Measurements from ENCODE around the gene MGA.

MGA gene

DNA sequence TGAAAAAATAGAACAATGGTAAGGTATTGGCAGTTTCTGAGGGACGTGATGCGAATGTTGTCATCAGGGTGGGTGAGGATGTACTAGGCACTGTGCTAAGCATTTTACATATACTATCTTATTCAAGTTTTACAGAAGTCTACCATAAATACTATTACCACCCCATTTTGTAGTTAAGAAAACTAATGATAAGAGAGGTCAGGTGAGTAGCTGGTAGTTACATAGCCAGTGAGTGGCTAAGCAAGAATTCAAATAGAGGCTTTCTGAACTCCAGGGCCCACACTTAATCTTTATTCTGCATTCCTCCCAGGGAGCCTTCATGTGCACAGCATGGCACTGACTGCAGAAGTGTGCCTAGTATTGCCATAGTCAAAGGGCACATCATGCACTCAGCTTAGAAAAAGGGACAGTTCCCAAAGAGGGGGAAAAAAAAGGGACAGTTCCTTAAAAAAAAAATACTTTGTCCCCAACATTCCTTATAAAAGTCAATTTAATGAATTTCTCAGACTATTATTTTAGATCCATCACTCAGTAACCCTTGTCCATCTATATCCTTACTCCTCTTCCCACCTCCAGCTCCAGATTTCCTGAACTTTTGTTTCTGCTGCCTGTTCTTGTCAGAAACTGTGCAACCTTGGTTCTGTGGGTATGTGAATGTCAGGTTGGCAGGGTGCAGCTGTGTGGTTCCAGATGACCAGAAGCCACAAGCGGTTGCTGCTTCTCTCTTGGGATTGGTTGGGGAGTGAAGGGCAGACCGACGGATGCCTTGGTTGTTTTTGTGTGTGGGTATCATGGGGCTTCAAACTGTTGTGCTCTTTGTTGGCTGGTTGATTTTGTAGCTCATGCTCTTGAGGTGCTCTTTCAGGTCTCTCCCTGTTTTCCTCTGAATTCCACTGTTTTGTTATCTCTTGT lies 122.4 kb downstream of the MGA start:
- no peak for DNase-seq (ENCODE audit: low read depth in 2 of 2)

GRCh38 chr15:41783296-41783695 lies 123.1 kb downstream of the MGA start:
- no peak for DNase-seq (ENCODE audit: low read depth in 2 of 2)

DNA sequence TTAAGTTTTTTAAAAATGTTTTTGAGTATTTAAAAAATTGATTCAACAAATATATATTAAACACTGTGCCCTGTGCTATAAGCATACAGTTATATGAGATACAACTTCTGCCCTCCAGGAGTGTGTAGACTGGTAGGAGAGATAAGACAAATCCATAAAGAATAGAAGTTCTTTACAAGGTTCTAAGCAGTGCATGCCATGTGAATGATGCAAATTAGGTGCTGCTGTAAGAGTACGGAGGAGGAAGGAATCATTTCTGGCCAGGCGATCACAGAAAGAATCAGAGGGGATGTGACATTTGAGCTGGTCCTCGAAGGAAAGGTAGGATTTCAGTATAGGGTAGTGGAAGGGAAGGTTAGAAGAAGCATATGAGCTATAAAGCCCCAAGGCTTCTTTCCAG lies 128.1 kb downstream of the MGA start:
- no peak for DNase-seq (ENCODE audit: low read depth in 2 of 2)

DNA sequence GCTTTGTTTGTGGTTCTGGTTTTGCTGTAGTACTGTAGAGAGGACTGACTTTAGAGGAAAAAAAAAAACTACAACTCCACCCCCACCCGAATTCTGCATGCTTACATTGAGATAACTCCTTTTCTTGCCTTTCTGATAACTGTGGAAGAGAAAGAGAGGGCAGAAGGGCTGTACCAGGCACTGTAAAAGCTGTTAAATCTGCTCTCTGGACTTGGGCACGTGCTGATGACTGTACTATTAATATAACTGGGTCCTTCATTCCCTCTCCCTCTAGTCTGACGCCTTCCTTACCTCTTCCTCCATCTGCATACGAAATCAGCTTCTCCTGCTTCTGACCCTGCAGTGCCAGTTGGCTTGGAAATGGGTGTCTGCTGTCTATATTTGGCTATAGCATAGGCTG lies 129.0 kb downstream of the MGA start:
- no peak for DNase-seq (ENCODE audit: low read depth in 2 of 2)

- DNase-seq (ENCODE audit: low read depth in 2 of 2): no peak
Observed at GRCh38 chr15:41789662-41790061, 129.5 kb downstream of the MGA start.

DNA sequence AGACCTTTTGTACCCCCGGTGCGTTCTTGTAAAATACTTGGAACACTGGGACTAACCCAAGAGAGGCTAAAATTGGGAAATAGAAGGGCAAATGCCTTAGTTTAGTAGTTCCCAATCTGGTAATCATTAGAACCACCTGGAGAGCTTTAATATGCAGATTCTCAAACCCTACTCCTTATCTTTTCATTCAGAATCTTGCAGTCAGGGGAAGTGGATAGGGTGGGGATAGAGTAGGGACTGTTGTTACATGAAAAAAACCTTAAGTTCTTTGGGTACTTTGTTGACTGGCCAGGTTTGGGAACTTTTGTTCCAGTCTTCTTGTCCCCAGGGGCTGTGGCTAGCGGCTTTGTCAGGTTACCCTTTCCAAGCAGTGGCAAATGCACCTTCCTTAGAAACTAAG lies 130.0 kb downstream of the MGA start:
- no peak for DNase-seq (ENCODE audit: low read depth in 2 of 2)

- DNase-seq (ENCODE audit: low read depth in 2 of 2): no peak
Observed at GRCh38 chr15:41790756-41791546, 130.7 kb downstream of the MGA start.

GRCh38 chr15:41791547-41791937 lies 131.3 kb downstream of the MGA start:
- no peak for DNase-seq (ENCODE audit: low read depth in 2 of 2)

DNA sequence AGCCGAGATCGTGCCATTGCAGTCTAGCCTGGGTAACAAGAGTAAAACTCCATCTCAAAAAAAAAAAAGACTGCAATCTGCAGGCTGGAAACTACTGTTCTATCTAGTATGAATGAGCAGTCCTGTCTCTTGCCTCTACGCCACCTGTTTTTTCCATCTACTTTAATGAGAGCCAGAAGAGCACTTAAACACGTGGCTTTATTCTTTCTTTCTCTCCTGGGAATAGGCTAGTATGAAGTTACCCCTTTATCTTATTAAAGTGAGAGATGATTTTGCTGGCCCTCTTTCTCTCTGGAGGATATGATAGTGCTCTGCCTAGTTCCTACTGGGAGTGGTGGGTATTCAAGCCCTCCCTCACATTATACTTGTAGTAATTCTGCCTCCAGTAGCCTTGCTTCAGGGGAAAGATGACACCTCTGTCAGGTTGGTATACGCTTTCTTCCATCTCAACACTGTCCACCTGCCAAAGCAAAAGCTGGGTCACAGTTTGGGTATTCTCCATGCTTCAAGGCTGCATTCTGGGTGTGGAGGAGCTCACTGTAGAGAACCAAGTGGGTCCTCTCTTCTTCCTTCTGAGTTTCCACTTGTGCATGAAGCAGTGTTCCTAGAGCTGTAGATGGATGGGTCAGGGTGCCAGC lies 131.9 kb downstream of the MGA start:
- DNase-seq (ENCODE audit: low read depth in 2 of 2): no peak

- no peak for DNase-seq (ENCODE audit: low read depth in 2 of 2)
Observed at GRCh38 chr15:41794081-41794480, 133.9 kb downstream of the MGA start.

DNA sequence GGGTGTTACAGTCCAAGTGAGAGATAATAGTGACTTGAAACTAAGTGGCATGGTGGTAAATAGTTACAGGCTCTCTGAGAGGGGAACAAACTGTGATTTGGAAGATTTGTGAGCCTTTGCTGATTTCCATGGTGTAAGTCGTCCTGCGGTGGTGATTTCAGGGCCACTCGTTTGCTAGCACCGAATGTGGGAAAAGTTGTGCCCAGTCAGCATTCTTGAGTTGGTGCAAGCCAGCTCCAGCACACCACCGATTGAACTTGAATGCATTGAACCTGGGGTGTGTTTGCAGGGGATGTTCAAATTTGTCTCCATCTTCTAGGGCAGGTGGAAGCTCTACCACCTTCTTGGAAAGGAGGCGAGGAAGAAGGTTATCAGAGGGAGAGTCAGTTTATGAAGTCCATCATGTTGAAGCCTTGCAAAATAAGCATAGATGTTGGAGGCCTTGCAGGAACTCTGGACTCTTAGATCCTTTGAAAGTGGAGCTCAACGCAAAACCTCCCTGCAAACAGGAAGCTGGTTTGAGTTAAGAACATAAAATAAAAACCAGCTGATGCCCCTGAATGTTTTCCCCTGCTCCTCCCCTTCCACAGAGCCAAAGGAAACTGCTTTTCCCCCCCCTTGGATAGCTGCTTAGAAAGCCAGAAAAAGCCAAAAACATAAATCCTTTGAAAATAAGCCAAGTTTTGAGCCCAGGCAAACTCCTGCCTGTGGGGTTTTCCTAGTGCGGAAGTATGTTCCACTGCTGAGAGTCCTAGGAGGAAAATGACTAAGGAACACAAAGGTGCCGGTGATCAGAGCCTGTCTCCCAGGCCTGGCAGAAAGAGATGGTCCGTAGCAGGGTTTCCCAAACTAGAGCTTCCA lies 136.0 kb downstream of the MGA start:
- no peak for DNase-seq (ENCODE audit: low read depth in 2 of 2)

DNA sequence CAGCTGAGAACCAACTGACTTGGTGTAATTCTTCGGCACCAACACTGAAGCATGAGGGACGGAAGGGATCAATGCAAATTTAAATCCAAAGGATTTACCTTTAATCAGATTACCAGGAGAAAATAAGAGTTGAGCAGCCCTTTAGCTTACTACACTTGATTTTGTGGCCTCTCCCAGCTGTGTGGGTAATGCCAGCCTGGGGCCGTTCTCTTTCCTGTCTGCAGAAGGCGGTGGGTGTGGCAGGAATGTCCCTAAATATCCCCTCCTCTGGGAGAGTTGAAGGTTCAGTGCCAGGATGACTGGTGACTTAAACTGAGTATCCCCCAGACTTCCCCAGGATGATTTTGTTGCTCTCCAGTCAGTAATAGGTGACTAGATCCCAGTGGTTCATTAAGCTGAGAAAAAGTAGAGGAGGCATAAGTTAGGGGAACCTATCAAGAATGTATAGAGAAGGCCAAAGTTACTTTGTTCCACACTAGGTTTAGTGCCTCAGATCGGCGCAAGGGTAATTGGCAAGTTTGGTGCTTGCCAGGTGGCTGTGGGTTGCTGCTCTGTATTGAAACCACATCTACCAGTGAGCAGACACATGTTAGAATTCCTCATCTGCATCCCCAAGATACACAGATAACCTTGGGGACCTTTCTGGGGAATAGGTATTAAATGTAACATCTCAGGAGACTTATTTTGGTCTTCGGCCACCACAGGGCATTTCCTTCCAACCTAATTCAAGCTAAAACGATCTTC lies 137.2 kb downstream of the MGA start:
- no peak for DNase-seq (ENCODE audit: low read depth in 2 of 2)

GRCh38 chr15:41798607-41799487 lies 138.6 kb downstream of the MGA start:
- no peak for DNase-seq (ENCODE audit: low read depth in 2 of 2)

GRCh38 chr15:41799488-41799805 lies 139.2 kb downstream of the MGA start:
- DNase-seq (ENCODE audit: low read depth in 2 of 2): no peak

DNA sequence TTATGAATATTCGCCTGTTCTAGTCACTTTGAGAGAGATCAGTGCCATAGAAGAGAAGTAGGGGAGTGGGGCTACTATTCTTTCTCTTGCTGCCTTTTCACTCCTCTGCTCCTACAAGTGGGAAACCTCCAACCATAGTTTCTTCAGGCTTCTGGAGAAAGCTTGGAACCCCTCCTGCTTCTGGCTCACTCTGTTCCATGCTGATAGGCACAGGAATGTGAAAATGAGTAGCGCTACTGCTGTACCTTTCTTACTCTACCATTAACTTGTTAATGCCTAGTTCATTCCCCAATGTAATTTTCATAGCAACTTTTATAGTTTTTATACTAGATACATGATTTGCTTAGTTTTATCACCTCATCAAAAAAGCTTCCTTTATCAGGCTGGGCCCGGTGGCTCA lies 141.0 kb downstream of the MGA start:
- no peak for DNase-seq (ENCODE audit: low read depth in 2 of 2)

DNA sequence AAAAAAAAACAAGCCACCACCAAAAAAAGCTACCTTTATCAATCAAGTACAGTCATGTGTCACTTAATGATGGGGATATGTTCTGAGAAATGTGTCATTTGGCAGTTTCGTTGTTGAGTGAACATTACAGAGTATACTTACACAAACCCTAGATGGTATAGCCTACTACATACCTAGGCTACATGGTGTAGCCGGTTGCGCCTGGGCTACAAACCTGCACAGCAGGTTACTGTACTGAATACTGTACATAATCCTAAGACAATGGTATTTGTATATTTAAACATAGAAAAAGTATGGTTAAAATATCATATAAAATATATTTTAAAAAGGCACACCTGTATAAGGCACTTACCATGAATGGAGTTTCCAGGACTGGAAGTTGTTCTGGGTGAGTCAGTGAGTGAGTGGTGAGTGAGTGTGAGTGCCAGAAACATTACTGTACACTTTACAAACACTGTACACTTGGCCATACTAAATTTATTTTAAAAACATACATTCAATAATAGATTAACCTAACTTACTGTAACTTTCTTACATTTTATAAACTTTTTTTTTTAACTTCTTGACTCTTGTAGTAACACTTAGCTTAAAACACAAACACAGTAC lies 141.7 kb downstream of the MGA start:
- no peak for DNase-seq (ENCODE audit: low read depth in 2 of 2)

DNA sequence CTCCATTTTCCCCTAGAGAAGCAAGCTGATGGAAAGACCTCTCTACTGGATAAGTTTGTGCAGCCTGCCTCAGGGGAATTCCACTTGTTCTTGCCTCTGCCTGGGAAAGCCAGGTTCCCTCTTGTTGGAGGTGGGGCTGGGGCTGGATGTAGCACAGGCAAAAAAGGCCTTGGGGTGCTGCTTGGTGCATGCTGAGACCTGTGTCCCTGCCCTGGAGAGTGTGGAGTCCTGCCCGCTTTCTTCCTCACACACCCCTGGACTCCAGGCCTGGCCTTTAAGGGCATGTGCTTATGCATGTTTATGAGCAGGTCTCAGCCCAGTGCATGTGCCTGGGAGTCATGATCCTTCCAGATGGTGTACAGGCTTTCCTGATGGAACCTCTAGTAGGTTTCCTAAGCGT lies 144.2 kb downstream of the MGA start:
- no peak for DNase-seq (ENCODE audit: low read depth in 2 of 2)

DNA sequence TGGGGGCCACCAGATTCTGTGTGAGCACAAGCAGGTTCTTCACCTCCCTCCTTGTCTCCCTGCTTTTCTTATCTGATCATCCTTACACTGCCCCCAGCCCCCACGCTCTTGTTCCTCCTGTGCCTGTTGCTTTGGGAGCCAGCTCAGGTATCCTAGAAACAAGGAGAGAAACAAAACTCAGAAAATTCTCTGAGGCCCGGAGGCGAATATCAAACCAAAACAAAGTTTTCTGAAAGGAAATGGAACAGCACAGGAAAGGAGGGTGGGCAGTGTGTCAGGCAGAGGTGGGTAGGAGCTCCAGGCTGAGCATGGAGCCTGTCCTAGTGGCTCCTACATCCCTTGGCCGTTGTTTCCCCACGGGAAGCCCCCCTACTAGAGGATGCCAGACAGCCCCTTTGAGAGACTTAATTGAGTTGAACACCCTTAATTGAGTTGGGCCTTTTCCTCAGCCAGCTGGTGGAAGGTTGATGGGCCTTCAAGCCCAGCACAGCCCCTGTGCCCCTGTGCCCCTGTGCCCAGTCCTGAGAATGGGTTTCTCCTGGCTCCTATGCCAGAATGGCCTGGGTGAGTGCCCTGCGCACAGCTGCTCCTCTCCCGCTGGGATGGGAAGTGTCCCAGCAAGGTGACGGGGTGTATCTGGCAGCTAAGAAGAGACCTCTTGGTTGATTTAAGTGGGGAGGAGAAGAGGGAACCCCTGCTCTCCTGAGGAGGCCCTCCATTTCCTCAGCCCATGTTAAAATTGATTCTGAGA lies 144.9 kb downstream of the MGA start:
- DNase-seq (ENCODE audit: low read depth in 2 of 2): no peak

GRCh38 chr15:41805711-41806110 lies 145.5 kb downstream of the MGA start:
- no peak for DNase-seq (ENCODE audit: low read depth in 2 of 2)
